Activated T-cell treated with anti-CD3 and anti-CD28 coated beads, Interleukin-2, amount 50 U/mL, for 4 hours (primary cell): Measurements from ENCODE around the gene DDX23. TPM values are rescaled to one million over a fixed set of nuclear protein-coding genes. Genes with fewer than 3 reads are reported as not detected.

ENCODE experiments used
- ATAC-seq, 2 donors: fragments of 200-7000 bp; cut with Tn5 transposase; one replicate each; pipeline ENCODE4 v1.10.0; 2021
- DNase-seq: peaks from one replicate; pipeline ENCODE4 v3.0.0-alpha.2; 2020
- H3K27me3 Mint-ChIP-seq: one replicate; pipeline ENCODE4 v1.8.0; 2021; ENCODE audit warnings: low read depth, mixed read lengths
- H3K36me3 Mint-ChIP-seq: one replicate; pipeline ENCODE4 v1.8.0; 2022; ENCODE audit warnings: mixed read lengths; ENCODE audit not compliant: insufficient read depth
- H3K4me1 Mint-ChIP-seq: one replicate; pipeline ENCODE4 v1.8.0; 2021; ENCODE audit warnings: low read depth, mixed read lengths
- H3K4me3 Mint-ChIP-seq: one replicate; pipeline ENCODE4 v1.8.0; 2021; ENCODE audit warnings: mild to moderate bottlenecking, moderate library complexity, mixed read lengths
- H3K9me3 Mint-ChIP-seq: one replicate; pipeline ENCODE4 v1.8.0; 2021; ENCODE audit warnings: mixed read lengths
- total RNA-seq, 3 donors: library from RNA; stranded (reverse); gene quantifications; one replicate each; pipeline ENCODE4 v1.2.1, GENCODE V29; 2021

Gene DDX23
- total RNA-seq, 3 donors from 2014 or later = 117 to 127 (median 126) TPM

GRCh38 chr12:48787791-48788523 is 64.0 kb downstream of the DDX23 start:
- no peak for ATAC-seq

GRCh38 chr12:48786591-48787544 is 65.1 kb downstream of the DDX23 start:
- ATAC-seq = no peak
- Mint-ChIP-seq H3K9me3 (no peaks in the 10 kb centered on the region), H3K4me3 (no peak overlapping the region), H3K36me3 (no peaks in the 10 kb centered on the region), H3K4me1 (peaks cover 8% of the 10 kb centered on the region), H3K27me3 (peaks cover 51% of the 10 kb centered on the region)
- no peak for DNase-seq

More at GRCh38 chr12:48787791-48788523, 64.0 kb downstream of the DDX23 start:
- peak overlapping the region; percentile 69 for H3K4me3 Mint-ChIP-seq
- H3K9me3 Mint-ChIP-seq = no peaks in the 10 kb centered on the region
- no peaks in the 10 kb centered on the region for H3K36me3 Mint-ChIP-seq
- no peak for DNase-seq
- H3K4me1 Mint-ChIP-seq = peaks cover 8% of the 10 kb centered on the region
- peaks cover 51% of the 10 kb centered on the region for H3K27me3 Mint-ChIP-seq

GRCh38 chr12:48783432-48783831 is 68.5 kb downstream of the DDX23 start:
- peaks cover 33% of the 10 kb centered on the region for H3K27me3 Mint-ChIP-seq

GRCh38 chr12:48782457-48783395 is 69.2 kb downstream of the DDX23 start:
- Mint-ChIP-seq H3K9me3 (no peaks in the 10 kb centered on the region), H3K4me3 (no peak overlapping the region), H3K4me1 (no peaks in the 10 kb centered on the region), H3K36me3 (no peaks in the 10 kb centered on the region), H3K27me3 (peaks cover 26% of the 10 kb centered on the region)
- ATAC-seq = no peak
- DNase-seq = no peak

More at GRCh38 chr12:48783432-48783831, 68.5 kb downstream of the DDX23 start:
- peaks cover 2% of the 10 kb centered on the region for H3K4me1 Mint-ChIP-seq
- DNase-seq (no peak), ATAC-seq (no peak)
- H3K36me3 Mint-ChIP-seq = no peaks in the 10 kb centered on the region
- no peaks in the 10 kb centered on the region for H3K9me3 Mint-ChIP-seq
- H3K4me3 Mint-ChIP-seq = no peak overlapping the region

GRCh38 chr12:48781750-48782456 is 70.1 kb downstream of the DDX23 start:
- H3K4me1 Mint-ChIP-seq = no peaks in the 10 kb centered on the region
- DNase-seq = no peak
- H3K27me3 Mint-ChIP-seq = peaks cover 19% of the 10 kb centered on the region
- no peak for ATAC-seq
- H3K4me3 Mint-ChIP-seq = no peak overlapping the region
- no peaks in the 10 kb centered on the region for H3K36me3 Mint-ChIP-seq
- no peaks in the 10 kb centered on the region for H3K9me3 Mint-ChIP-seq

GRCh38 chr12:48780381-48781025 is 71.5 kb downstream of the DDX23 start:
- DNase-seq (no peak), ATAC-seq (no peak)
- Mint-ChIP-seq H3K36me3 (no peaks in the 10 kb centered on the region), H3K4me3 (no peak overlapping the region), H3K9me3 (no peaks in the 10 kb centered on the region), H3K4me1 (no peaks in the 10 kb centered on the region), H3K27me3 (peaks cover 7% of the 10 kb centered on the region)

GRCh38 chr12:48779869-48780268 is 72.1 kb downstream of the DDX23 start:
- no peaks in the 10 kb centered on the region for H3K4me1 Mint-ChIP-seq
- no peaks in the 10 kb centered on the region for H3K9me3 Mint-ChIP-seq
- ATAC-seq (no peak), DNase-seq (no peak)
- H3K27me3 Mint-ChIP-seq = peaks cover 2% of the 10 kb centered on the region
- no peaks in the 10 kb centered on the region for H3K36me3 Mint-ChIP-seq
- H3K4me3 Mint-ChIP-seq = no peak overlapping the region

Other genes with a start within 250 kb of the DDX23 start
- 10 to 100 TPM; 47.9 to 68.1 (median 68.0) TPM for gene KANSL2, start 169.9 kb downstream of the DDX23 start, total RNA-seq
- gene CCNT1, start 135.5 kb downstream of the DDX23 start, total RNA-seq = 10 to 100 TPM; 33.7 to 37.7 (median 35.9) TPM
- gene ADCY6, start 63.1 kb downstream of the DDX23 start, total RNA-seq = under 1 TPM; 0.22 to 0.53 (median 0.40) TPM
- 1 to 10 TPM; 1.7 to 3.5 (median 2.3) TPM for gene CACNB3, start 33.7 kb downstream of the DDX23 start, total RNA-seq
- 1 to 10 TPM; 1.3 to 2.2 (median 2.0) TPM for gene RND1, start 13.7 kb upstream of the DDX23 start, total RNA-seq
- 100 to 1,000 TPM; 119 to 171 (median 134) TPM for gene FKBP11, start 73.3 kb upstream of the DDX23 start, total RNA-seq
- 100 to 1,000 TPM in 2 of 3 donors, 10 to 100 TPM in 1; 98.6 to 110 (median 109) TPM for gene ARF3, start 105.3 kb upstream of the DDX23 start, total RNA-seq
- gene WNT10B, start 119.6 kb upstream of the DDX23 start, total RNA-seq = under 1 TPM; 0.13 to 0.46 (median 0.24) TPM
- gene WNT1, start 126.2 kb upstream of the DDX23 start, total RNA-seq = not detected
- gene DDN, start 147.2 kb upstream of the DDX23 start, total RNA-seq = 1 to 10 TPM in 2 of 3 donors, under 1 TPM in 1; 0.57 to 1.4 (median 1.2) TPM
- gene PRKAG1, start 166.6 kb upstream of the DDX23 start, total RNA-seq = 10 to 100 TPM; 68.1 to 70.6 (median 68.4) TPM
- 100 to 1,000 TPM; 102 to 106 (median 105) TPM for gene KMT2D, start 208.6 kb upstream of the DDX23 start, total RNA-seq
- gene RHEBL1, start 217.8 kb upstream of the DDX23 start, total RNA-seq = 1 to 10 TPM; 4.5 to 5.2 (median 4.5) TPM
- gene DHH, start 242.6 kb upstream of the DDX23 start, total RNA-seq = under 1 TPM in 1 of 3 donors, not detected in 2; 0.11 TPM